ENCODE measurements around the gene SPAG8. TPM values are rescaled to one million over a fixed set of nuclear protein-coding genes. Genes with fewer than 3 reads are reported as not detected.

Gene SPAG8
- total RNA-seq, 1 experiment from 2014 or later: 0.50 TPM

- no peak overlapping the region for H3K23ac ChIP-seq (ENCODE audit: insufficient read length, low read depth, low read length)
- H3K18ac ChIP-seq (ENCODE audit: insufficient read length, low read depth, low read length): no peak overlapping the region
- WGBS (ENCODE audit: extremely low coverage, insufficient read length, low lambda C conversion rate): no CpG with 5 or more reads among the region's 3 CpGs
Measured at GRCh38 chr9:35842795-35843194, 30.7 kb upstream of the SPAG8 start.

More at GRCh38 chr9:35842795-35843194, 30.7 kb upstream of the SPAG8 start:
- H3K27ac Mint-ChIP-seq: no peak overlapping the region; a peak in 1 of 7 replicates
- Histone ChIP-seq H4K8ac (replicated peaks; ENCODE audit: insufficient read length, low read depth, low read length) (no peak overlapping the region), H3K79me2 (ENCODE audit: insufficient read depth, low read length) (no peaks in the 10 kb centered on the region), H3K27me3 (ENCODE audit: insufficient read depth, low read length) (no peaks in the 10 kb centered on the region; the same call in 1 of the 2 replicates), H3K4ac (ENCODE audit: low read depth, low read length) (no peak overlapping the region), H2AFZ (ENCODE audit: low read length) (no peak overlapping the region), H4K91ac (ENCODE audit: insufficient read length, low read depth, low read length) (no peak overlapping the region), H3K79me1 (ENCODE audit: insufficient read depth, low read depth, low read length, poor library complexity, severe bottlenecking) (no peaks in the 10 kb centered on the region), H3K23me2 (ENCODE audit: insufficient read length, low read depth, low read length, poor library complexity, severe bottlenecking) (peaks cover 7% of the 10 kb centered on the region), H2BK15ac (ENCODE audit: low read depth, low read length) (no peak overlapping the region), H2BK120ac (ENCODE audit: low read depth, low read length, poor library complexity, severe bottlenecking) (no peak overlapping the region), H3K9me3 (ENCODE audit: control insufficient read depth, low read depth, low read length) (no peaks in the 10 kb centered on the region), H2BK20ac (ENCODE audit: low read depth, low read length, poor library complexity, severe bottlenecking) (no peak overlapping the region), H3K14ac (ENCODE audit: insufficient read depth, low read length) (no peak overlapping the region), H3K56ac (ENCODE audit: insufficient read length, low read depth, low read length) (no peak overlapping the region), H3T11ph (ENCODE audit: low read length) (no peak overlapping the region), H3K27ac (ENCODE audit: insufficient read length, low read depth, low read length) (no peak overlapping the region), H4K20me1 (ENCODE audit: control insufficient read depth, insufficient read depth, insufficient read length) (no peaks in the 10 kb centered on the region), H3K4me1 (ENCODE audit: insufficient read depth, low read length) (peaks cover 14% of the 10 kb centered on the region; the same call in 1 of the 2 replicates), H2BK5ac (ENCODE audit: insufficient read length, low read length) (no peak overlapping the region), H3K4me2 (ENCODE audit: insufficient read depth, insufficient read length, low read length) (no peak overlapping the region), H4K5ac (ENCODE audit: insufficient read length, low read depth, low read length) (no peak overlapping the region), H2AK5ac (ENCODE audit: insufficient read length, low read length) (no peak overlapping the region), H2BK12ac (ENCODE audit: insufficient read length, low read depth, low read length) (no peak overlapping the region), H3K9ac (ENCODE audit: extremely low read depth, insufficient read length, low read length) (no peak overlapping the region)
- DNase-seq: no peak
- peaks cover 32% of the 10 kb centered on the region for H3K27me3 Mint-ChIP-seq (ENCODE audit: low read depth)
- H3K4me1 Mint-ChIP-seq: peaks cover 31 to 39% of the 10 kb centered on the region in 2 experiments
- H3K4me3 Mint-ChIP-seq: no peak overlapping the region
- H3K36me3 Mint-ChIP-seq (ENCODE audit: insufficient read depth in 1 of 3, low read depth in 3 of 3): peaks cover 1 to 11% (median 4%) of the 10 kb centered on the region in 3 experiments; a peak in 5 of 7 replicates
- H3K9me3 Mint-ChIP-seq: no peaks in the 10 kb centered on the region
- no peak for TF ChIP-seq CTCF (conservative IDR thresholded peaks at IDR 0.05)

Measured in H9 (cell line).